GM21360 (cell line): ENCODE measurements around the gene RAB10.
"Not testable (repeated sequence)": the region's sequence is repeated elsewhere in the genome, so short reads cannot be mapped to it uniquely, and the experiment has no call there.

ENCODE experiments used
- ATAC-seq: cut with Tn5 transposase; IDR thresholded peaks from one replicate; pipeline ENCODE4 v1.9.1; 2021; ENCODE audit warnings: mild to moderate bottlenecking, moderate library complexity; ENCODE audit not compliant: unreplicated experiment

The RAB10 gene

DNA sequence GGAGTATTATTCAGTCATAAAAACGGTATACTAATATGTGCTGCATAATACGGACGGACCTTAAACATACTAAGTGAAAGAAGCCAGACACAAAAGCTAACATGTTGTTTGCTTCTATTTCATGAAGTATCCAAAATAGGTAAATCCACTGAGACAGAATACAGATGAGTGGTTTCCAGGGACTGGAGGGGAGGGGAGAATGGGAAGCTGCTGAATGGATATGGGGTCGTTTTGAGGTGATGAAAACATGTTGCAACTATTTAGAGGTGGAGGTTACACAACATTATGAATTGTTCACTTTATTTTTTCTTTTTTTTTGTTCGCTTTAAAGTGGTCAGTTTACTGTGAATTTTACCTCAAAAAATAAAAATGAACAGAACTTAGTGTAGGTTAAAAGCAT, 52.9 kb downstream of the RAB10 start:
- ATAC-seq: no peak

DNA sequence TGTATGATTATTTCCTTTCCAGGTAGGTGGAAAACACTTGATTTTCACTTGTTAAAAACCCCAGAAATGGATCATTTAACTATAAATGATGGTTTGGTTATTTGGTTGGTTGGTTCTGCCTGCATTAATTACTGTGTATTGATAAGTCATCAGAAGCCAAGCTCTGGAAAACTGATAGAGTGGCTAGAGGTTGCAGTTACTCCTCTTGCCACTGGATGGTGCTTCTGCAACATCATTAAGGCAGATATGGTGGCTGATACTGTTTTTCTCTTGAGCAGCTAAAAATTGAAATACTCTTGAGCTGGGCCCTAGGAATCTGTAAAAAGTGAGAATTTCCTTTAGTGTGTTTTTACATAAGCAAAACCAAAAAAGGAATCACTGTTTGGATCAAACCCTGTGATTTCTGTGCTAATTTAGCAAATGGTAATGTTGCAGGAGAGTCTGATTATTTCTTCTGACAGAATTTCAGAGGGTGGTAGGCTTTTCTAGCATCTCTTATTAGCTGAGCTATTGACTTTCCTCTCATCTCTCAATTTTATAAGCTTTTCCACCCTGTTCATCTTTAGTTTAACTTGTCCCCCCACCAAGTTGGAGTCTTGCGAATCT, 54.3 kb downstream of the RAB10 start:
- ATAC-seq: no peak

DNA sequence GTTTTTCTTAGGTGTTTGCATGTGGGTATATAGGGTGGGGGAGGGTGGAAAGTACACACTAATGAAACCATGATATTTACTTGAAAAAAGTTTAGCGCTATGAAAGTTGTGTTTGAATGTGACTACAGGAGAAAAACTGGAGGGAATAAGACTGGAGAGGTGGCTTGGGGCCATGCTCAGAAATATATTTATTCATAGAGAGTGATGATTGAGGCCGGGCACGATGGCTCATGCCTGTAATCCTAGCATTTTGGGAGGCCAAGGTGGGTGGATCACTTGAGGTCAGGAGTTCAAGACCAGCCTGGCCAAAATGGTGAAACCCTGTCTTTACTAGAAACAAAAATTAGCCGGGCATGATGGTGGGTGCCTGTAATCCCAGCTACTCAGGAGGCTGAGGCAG, 55.0 kb downstream of the RAB10 start:
- ATAC-seq: not testable (repeated sequence)

DNA sequence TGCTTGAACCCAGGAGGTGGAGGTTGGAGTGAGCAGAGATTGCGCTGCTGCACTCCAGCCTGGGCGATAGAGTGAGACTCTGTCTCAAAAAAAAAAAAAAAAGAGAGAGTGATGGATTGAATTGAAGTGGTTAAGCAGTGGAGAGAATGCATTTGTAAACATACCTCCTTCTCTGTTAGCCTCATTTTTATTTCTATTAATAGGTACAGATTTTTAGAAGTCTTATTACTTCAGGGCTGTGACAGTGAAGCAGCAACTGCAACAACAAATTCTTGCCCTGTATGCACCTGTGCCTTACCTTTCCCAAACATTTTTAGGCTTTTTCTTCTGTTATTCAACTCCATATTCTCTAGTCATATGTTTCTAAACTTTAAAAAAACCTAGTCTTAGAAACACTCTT, 55.5 kb downstream of the RAB10 start:
- ATAC-seq: no peak

DNA sequence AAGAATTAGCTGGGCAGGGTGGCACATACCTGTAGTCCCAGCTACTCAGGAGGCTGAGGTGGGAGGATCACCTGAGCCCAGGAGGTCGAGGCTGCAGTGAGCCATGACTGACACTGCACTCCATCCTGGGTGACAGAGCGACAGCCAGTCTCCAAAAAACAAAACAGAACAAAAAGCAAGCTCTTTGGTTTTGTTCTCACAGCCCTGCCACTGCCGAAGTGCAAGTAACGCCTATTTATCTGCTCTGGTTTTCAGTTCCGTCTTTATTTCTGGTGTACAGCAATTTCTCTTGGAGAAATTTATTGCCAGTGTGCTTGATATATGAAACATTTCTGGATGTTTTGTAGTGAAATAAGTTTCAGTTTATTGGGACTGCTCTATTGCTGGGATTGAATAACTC, 61.9 kb downstream of the RAB10 start:
- ATAC-seq: no peak

DNA sequence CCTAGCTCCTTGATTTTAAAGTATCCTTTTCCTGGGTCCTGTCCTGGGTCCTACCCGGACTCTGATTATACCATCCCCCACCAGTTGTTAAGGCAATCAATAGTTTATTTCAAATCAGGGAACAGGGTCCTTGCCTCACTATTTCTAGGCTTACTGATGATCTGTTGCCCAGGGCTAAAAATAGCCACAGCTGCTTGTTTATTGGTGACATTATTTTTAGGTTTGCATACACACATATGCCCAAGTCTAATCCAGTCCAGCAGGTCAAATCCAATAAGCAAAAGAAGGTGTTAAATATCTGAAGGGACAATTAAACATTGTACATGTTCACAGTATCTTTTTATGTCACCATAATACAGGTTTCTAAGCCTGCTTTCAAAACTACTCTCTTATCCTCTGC, 66.0 kb downstream of the RAB10 start:
- ATAC-seq: no peak

DNA sequence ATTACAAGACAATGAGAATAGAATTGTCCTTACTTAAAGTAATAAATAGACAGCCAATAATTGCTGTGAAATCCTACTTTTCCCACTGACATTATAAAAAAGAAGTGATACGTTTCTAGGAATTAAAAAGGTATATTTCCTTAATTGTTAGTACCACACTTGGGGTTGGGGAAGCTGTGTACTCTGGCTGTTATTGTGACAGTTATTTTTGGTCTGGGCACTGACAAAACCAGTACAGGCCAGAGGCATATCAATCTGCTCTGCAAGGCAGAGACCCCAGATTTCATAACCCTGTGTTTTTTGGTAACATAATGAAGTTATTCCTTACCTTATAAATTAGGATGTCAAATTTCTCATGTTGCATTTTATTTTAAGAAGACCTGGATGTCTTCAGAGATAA, 66.5 kb downstream of the RAB10 start:
- ATAC-seq: no peak

DNA sequence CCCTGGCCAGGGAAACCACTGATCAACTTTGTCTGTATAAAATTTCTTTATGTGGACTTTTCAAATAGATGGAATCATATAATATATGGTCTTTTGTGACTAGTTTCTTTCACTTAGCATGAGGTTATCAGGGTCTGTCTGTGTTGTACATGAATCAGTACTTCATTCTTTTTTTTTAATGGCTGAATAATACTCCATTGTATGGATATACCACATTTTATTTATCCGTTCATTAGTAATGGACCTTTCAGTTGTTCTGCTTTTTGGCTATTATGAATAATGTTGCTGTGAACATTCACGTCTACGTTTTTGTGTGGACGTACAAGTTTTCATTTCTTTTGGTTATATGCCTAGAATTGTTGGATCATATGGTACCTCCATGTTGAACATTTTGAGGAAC, 69.9 kb downstream of the RAB10 start:
- ATAC-seq: no peak

DNA sequence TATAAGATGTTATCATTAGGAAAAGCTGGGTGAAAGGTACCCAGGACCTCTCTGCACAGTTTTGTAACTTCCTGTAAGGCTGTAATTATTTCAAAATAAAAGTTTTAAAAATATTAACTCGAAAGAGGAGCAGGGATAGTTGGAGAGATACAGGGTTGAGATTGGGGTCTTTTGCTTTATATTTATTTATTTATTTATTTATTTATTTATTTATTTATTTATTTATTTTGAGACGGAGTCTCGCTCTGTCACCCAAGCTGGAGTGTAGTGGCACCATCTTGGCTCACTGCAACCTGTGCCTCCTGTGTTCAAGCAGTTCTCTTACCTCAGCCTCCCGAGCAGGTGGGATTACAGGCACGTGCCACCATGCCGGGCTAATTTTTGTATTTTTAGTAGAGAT, 74.8 kb downstream of the RAB10 start:
- not testable (repeated sequence) for ATAC-seq

DNA sequence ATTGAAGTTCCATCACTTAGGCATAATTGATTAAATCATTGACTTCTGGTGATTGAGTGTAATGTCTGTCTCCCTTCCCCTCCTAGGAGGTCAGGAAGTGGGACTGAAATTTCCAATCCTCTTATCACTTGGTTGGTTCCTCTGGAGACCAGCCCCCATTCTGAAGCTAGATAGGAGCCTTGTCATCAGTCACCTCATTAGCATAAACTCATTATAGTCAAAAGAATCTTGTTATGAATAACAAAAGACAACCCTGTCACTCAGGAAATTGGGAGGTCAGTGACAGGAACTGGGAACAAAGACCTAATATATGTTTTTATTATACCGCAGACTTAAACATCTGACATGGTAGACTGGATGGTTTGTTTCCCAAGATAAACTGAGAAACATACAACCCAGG, 78.3 kb downstream of the RAB10 start:
- ATAC-seq: no peak

DNA sequence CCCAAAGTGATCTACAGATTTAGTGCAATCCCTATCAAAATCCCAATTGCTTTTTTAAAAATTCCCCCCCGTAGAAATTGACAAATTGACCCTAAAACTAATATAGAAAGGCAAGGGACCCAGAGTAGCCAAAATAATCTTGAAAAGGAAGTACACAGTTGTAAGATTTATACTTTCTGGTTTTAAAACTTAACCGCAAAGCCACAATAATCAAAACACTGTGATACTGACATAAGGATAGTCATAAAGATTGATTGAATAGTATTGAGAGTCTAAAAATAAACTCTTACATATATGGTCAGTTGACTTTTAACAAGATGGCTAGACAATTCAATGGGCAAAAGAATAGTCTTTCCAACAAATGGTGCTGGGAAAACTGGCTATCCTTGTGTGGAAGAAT, 80.3 kb downstream of the RAB10 start:
- no peak for ATAC-seq

DNA sequence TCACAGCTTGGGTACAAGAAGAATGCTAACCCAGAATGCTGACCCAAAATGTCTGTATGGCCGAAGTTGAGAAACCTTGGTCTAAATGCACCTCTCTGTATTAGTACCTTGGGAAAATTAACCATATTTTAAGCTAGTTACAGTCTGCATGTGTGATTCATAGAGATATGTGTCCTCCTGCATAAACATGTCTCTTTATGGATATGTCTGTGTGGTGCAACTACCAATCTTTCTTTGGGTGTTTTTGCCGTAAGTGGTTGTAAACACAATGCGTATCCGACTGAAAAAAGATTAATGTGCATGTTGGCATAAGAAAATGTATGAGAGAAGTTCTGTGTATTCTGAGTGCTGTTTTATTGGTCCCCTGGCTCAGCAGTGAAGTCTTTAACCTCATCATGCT, 84.8 kb downstream of the RAB10 start:
- ATAC-seq: no peak

DNA sequence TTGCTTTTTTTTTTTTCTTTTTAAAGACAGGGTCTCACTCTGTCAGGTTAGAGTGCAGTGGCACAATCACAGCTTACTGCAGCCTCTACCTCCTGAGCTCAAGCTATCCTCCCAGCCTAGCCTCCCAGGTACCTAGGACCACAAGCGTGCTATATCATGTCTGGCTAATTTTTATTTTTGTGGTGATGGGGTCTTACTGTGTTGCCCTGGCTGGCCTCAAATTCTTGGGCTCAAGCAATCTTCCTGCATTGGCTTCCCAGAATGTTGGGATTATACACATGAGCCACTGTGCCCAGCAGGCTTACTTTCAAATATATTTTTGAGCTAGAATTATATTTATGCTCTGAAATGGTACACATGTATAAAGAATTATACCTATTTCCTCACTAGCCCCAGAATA, 85.6 kb downstream of the RAB10 start:
- no peak for ATAC-seq

DNA sequence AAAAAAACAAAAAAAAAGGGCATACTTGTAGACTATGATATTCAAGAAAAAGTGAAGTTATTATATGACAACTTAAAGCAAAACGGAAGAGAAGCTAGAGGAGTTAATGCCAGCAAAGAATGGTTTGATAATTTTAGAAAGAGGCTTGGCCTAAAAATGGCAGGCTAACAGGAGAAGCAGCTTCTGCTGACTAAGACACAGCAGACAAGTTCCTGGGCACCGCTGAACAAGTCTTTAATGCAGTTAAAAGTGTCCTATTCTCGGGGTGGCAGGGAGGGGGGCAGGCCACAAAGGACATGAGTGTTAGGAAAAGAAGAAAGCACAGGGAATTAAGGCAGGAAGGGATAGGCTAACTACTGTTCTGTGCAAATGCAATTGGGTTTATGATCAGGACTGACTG, 88.7 kb downstream of the RAB10 start:
- ATAC-seq: no peak

DNA sequence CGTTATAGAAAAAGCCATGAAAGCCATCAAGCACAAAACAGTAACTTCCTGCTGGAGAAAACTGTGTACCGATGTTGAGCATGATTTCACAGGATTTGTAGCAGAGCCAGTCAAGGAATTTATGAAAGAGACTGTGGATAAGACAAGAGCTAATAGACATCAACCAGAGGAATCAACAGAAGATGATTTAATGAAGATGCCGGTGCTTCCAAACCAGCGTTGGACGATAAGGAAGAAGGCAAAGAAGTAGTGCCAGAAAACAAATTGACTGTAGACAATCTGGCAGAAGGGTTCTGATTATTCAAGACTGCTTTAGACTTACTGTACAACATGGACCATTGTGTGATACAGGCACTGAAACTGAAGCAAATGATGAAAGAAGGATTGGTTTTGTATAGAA, 89.5 kb downstream of the RAB10 start:
- ATAC-seq: no peak

DNA sequence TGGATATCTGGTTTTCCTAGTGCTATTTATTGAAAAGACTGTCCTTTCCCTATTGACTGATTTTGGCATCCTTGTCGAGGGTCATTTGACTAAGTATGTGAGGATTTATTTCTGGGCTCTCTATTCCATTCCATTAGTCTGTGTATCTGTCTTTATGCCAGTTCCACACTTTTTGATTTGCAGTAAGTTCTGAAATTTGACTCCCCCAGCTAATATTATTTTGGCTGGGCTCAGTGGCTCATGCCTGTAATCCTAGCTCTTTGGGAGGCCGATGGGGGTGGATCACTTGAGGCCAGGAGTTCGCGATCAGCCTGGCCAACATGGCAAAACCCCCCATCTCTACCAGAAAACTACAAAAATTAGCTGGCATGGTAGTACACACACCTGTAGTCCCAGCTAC, 92.2 kb downstream of the RAB10 start:
- no peak for ATAC-seq

DNA sequence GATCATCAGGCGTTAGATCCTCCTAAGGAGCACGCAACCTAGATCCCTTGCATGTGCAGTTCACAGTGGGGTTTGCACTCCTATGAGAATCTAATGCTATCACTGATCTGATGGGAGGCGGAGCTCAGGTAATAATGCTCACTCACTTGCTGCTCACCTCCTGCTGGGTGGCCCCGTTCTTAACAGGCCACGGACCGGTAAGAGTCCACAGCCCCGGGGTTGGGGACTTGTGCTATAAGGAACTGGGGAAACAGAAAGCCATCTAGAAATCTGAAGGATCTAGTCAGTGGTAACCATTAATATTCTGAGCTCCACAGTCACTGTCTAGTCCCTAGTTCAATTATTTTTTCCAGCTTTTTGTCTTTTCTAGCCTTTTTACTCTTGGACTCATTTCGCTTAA, 94.3 kb downstream of the RAB10 start:
- ATAC-seq: no peak

DNA sequence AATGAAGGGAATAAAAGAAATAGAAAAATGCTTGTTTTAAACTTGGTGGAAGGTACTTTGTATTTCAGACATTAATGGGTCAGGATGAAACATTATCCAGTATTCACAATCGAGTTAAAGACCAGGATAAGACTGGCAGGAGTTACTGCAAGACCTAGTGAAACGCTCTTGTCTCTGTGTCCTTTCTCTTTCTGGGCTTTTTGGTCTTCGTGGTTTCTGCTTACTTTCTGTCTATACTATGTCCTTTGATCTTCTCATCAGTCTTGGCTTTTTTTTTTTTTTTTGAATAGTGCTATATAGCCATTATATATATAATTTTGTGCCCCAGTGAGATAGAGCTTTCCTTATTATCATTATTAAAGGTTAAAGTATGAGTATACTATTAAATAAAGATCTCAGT, 96.9 kb downstream of the RAB10 start:
- ATAC-seq: no peak

DNA sequence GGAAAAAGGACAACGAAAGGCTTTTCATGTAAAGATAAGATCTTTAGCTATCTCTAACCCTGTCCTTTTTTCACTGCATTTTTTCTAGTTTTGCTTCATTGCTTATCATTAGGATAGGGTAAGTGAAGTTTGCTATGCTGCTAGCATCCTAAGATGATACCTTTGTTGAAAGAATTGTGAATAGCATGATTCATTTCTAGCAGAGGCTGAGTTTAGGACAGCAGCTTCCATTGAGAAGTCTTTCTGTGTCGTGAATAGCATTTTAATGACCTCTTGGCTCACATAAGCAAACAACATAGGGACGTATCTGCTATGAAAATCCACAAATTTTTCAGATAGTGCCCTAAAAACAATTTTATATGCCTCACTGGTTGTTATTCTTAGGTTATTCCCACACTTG, 102.6 kb downstream of the RAB10 start:
- no peak for ATAC-seq

DNA sequence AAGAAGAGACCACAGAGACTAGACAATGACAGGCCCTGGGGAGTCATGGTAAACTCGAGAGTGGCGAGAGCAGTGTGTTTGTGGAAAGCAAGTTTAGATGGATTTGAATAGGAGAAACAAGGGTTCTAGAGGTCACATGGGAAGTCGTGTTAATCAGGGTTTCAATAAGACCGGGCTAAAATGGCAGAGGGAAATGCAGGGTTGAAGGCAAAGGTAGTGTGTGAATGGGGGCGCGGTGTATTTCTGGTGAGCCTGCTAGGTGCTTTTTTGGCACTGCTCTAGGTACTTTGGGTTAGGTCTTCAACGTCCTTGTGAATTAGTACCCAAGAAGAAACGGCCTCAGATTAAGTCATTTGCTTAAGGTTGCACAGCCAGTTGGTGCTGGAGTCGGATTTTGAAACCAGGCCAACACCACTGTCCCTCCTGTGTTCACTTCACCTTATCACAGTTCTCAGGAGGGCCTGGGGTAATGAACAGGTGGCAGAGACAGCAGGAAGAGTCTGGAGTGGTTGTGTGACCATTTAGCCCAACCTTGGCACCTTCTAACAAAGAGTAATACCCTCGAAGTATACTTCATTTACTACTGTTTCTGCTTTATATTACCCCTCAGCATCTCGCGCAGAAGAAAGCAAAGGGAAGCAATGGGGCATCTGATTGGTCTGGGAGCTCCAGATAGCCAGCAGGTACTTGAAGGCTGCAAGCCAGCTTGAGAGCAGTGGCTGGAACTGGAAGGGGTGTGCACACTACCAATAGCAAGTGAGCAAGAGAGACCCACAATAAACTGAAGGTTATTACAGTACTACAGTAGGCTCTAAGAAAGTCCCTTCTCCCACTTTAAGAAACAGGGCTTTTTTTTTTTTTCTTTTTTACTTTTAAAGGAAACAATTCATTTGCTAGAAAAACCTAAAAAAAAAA, 105.6 kb downstream of the RAB10 start:
- ATAC-seq: no peak

DNA sequence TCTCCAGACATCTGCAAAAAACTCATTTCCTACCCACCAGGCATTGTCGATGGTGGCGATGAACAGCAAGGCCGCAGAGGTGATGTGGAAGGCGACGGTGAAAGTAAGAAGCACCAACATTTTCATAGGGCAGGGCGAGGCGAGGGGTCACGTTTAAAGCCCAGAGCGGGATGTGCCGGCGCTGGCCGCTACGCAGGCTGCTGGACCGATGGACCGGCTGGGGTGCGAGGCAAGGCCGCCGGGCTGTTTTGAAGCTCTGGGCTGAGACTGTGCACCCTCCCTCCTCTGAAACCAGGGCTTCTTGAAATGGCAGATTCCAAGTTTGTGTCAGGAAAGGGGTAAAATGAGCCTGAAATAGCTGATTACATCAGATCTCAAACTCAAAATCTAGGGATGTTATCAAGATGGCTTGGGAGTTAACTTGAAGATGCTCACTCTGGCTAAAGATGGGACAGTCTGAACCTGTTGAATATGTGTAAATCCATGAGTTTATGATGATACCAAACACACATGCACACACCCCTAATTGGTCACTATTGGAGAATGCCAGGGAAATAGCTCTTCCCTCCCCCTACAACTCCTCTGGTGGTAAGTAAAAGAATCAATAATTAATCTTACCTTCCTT, 107.4 kb downstream of the RAB10 start:
- no peak for ATAC-seq

DNA sequence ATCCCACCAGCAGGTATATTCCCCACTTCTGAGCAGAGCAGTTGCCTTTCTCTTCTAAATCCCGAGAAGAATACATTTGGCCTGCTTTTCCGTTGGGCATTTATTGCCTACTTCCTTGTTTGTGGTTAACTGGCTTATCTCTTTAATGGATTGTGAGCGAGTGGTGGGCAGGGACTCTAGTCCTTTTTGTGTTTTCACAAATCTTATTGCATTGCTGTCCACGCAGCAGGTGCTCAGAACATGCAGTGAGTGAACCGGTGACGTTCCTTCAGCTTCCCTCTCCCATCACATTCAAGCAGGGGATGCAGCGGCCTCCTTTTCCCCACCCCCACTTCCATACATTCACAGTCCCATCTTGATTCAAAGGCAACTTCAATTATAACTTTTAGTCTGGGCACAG, 110.1 kb downstream of the RAB10 start:
- ATAC-seq: no peak
